Hippocampal formation (tissue), 2 donors: Measurements from ENCODE around the gene STK32B.
"Not testable (repeated sequence)": the region's sequence is repeated elsewhere in the genome, so short reads cannot be mapped to it uniquely, and the experiment has no call there.

ENCODE experiments used
- DNase-seq, 2 donors: peaks; one replicate each; lab custom pipeline; 2025; lab: John Stamatoyannopoulos, UW

The STK32B gene

DNA sequence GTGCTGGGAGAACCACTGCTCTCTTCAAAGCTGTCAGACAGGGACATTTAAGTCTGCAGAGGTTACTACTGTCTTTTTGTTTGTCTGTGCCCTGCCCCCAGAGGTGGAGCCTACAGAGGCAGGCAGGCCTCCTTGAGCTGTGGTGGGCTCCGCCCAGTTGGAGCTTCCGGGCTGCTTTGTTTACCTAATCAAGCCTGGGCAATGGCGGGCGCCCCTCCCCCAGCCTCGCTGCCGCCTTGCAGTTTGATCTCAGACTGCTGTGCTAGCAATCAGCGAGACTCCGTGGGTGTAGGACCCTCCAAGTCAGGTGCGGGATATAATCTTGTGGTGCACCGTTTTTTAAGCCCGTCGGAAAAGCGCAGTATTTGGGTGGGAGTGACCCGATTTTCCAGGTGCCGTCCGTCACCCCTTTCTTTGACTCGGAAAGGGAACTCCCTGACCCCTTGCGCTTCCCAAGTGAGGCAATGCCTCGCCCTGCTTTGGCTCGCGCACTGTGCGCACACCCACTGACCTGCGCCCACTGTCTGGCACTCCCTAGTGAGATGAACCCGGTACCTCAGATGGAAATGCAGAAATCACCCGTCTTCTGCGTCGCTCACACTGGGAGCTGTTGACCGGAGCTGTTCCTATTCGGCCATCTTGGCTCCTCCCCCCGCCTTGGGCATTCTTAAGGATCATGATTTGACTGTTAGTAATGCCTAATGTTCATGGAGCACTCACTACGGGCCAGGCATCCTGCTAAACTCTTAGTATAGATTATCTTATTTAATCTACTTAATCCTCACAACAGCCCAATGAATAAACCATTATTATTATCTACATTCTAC lies 392.9 kb downstream of the STK32B start:
- DNase-seq: not testable (repeated sequence)

DNA sequence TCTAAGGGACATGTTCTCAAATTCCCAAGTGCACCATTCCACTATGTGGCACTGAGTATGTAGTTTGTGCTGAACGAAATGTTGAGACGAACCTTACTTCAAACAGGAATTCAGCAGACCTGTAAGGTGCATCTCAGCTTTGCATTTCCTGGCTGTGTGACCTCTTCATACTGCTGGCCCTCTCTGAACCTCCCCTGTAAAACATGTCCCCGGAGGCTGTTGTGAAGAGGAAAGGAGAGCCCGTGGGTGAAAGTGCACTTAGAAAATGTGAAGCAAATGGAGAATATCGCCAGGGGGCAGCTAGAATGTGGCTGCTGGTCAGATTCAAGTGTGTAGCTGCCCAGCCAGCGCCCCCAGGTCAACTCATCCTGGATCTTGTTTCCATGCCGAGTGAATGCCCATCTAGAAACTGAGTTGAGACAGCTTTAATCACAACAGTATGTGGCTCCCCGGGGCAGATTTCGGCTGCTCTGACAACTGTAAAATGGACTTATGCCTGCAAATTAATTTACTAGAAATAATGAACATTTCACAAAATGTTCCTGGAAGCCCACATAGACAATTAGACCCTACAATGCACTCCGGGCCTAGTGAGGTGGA lies 393.7 kb downstream of the STK32B start:
- no peak for DNase-seq

DNA sequence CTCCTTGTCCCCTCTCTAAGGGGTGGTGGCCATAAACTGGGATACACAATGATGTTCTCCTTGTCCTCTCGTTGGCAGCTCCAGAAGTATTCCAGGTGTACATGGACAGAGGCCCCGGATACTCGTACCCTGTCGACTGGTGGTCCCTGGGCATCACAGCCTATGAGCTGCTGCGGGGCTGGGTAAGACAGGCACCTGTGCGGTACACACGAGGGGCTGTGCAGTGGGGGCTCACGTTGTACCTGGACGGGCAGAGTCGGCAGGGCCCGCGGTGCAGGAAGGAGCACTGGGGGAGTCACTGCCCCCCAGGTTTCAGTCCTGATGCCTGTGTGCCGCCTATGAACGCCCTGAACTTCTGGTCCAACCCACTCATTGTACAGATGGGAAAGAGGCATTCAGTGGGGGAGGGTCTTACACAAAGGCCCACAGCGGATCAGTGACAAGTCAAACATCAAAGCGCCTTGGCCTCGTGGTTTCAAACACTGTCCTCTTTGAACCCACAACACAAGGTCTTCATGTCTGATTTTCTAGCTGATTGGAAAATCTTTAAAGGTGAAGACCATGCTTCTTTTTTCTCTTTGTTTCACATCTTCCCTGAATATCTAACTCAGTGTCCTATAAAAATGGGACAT lies 395.4 kb downstream of the STK32B start:
- no peak for DNase-seq

DNA sequence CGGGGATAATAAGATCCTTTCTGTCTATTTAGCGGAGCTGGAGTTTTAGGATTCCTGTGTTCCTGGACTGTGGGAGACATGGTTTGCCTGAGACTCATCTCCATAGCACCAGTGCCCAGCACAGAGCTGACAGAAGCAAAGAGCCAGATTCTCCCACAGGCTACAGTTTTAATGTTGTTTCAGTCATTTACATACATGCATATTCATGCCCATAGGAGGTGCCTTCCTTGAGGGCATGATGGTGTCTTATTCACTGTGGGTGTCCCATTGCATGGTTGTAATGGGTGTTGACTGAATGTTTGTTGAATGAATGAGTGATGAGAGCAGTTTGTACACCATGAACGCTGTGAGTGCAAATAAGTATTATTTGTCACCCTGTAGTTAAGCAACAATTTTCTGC lies 396.5 kb downstream of the STK32B start:
- no peak for DNase-seq

DNA sequence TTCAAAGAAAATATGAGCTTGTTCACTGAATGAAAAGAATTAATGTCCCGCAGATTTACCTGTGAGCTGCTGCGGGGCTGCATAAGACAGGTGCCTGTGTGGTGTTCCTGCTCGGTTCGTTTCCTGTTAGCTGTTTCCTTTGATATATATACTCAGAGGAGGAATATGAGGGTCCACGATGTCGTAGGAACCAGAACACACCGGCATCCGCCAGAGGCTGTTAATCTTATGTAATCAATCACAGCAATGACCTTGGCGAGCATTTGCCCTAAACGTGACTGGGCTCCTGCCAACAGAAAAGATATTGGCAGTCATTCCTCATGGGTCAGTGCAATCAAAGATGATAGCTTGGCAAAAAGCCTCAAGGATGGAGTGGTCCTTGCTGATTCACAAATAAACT lies 396.9 kb downstream of the STK32B start:
- no peak for DNase-seq

DNA sequence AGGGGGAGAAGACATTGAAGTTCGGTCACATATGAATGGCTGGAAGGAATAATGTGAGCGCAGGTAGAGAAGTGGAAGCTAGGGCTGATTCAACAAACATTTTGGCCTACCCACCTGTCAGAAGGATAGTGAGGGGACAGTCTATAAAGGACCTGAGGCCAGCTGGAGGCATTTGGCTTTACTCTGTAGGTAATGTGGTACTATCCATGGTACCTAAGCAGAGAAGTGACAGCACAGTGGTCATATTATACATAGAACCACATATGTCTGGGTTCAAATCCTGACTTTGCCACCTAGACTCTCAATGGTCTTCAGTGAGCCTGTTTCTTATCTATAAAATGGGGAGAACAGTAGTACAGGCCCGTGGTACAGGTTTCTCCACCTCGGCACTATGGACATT lies 400.0 kb downstream of the STK32B start:
- no peak for DNase-seq

DNA sequence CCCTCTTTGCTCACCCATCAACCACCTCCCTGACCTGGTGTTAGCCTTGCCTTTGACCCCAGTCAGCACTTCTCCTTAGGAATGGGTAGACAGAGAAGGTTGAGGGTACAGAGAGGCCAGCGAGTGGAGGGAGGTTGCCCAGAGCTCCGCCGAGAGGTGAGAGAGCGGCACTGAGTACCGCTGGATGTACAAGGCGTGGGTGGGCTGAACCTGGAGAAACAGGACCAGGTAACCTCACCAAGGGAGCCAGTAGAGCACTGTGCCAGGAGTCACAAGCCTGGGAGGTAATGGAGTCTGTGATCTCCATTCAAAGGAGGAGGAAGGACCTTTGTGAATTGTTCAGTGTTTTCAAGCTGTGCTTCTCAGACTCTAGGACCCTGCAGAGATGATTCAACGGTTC lies 400.9 kb downstream of the STK32B start:
- no peak for DNase-seq

DNA sequence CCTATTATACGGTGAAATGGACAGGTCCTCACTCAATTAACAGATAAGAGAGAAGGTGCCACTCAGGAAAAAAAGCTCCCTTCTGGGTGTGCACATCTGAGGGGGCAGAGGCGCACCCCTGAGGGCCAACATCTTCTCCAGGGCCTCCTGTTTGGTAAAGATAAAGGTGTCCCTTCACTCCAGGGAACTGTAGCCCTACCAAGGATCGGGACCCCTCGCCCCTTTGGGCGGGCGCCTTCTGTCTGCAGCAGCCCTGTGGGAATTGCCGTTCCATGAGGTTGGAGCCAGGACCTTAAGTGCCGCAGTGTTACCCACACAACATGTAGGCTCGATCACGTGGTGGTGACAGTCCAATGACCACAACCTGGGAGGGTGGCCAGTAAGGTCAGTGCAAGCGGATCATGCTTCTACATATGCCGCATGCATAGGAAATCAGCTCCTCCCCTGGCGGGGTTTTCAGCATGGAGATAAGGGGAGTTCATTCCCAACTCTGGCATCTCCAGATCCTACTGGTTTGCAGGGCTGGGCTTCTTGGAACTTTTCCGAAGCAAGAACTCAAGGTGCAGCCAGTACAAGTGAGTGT lies 403.8 kb downstream of the STK32B start:
- no peak for DNase-seq

DNA sequence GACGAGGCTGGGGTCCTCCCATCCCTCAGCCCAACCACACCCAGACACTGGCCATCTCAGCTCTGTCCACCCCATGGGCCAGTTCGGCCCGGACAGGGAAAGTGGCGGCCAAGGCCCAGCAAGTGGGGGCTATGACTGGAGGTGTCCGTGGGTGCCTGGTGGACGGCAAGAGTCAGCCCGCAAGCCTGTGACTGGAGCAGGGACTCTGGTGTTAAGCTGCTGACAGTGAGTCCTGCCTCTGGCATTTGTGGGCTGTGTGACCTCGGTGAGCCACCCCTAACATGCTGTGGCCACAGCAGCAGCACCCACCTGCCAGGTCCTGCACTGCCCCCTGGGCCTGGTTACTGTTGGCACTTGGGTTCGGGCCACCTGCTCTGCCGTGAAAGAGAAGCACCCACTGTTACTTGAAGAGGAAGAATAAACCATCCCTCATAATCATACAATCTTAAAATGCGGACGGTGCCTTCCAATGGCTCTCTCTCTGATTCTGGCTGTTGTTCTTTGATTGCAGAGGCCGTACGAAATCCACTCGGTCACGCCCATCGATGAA lies 405.1 kb downstream of the STK32B start:
- DNase-seq: no peak

DNA sequence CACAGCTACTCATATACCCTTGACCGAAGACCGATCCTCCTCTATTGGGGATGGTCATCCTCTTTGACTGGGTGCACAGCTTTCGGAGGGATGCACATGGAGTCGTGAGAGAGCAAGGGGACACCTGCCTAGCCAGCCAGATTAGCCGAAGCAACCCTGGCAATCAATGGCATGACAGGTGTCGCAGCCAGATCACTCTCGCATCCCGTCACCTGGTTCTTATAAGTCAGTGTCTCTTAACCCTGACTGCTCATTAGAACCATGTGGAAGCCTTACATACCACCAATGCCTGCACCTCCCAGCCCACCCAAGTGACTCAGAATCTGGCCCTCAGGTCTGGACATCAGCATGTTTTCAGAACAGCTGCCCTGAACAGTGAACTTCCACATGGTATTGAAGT lies 407.4 kb downstream of the STK32B start:
- no peak for DNase-seq

DNA sequence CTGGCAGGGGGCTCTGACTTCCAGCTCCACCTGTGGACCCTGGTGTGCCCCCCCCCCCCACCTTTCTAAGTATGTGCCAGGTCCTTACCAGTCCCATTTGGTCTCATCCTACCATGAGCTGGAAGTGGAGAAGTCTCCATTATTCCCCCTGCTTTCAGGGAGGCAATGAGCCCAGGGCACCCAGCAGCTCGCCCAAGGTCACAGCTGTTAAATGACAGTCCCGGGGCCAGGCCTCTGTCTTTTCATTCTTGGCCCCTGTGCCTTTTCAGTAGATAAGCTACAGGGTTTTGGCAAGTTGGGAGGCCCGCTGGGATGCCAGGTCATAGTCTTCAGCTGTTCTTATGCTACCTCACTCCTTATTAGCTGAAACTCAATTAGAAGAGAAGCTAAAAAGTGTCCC lies 408.0 kb downstream of the STK32B start:
- no peak for DNase-seq

DNA sequence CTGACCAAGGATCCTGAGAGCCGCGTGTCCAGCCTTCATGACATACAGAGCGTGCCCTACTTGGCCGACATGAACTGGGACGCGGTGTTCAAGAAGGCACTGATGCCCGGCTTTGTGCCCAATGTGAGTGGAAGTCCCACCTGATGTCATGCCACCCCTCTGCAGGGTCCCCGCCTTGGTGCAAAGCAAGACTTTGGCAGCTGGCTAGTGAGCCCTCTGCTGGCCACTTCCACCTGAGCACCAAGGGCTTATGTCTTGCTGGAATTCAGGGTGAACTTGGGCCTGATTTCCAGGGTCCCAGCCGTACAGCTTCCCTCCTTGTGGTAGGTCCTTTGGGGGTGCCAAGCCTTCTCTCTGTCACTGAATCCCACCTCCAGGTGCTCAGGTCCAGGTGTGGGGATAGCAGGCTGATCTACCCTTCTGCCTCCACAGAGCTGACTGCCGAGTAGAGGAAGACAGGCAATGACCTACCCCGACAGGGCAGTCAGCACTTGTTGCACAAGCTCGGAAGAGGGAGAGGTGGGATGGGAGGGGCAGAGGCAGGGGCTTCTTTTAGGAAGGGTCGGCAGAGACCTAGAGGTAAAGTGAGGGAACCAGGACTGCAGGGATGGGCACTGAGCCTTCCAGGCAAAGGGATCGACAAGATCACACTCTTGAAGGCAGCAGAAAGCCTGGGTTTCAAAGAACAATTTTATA lies 409.0 kb downstream of the STK32B start:
- no peak for DNase-seq

DNA sequence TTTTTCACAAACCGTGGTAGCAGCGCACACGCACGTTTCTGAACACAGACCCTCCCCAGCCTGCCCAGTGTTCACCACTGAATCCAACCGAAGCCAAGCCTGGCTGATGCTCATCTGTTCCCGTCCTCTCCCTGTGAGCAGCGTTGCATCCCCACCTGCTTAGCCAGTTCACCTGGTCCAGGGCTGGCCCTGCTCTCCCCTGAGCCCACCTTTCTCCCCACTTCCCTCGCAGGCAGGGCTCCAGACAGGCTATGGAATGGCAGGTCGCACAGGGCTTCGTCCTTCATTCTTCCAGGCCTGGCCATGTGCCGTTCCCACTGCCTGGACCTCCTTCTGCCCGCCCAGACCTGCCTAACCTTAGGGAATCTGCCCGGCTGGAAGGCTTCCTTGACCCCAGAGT lies 410.2 kb downstream of the STK32B start:
- no peak for DNase-seq

DNA sequence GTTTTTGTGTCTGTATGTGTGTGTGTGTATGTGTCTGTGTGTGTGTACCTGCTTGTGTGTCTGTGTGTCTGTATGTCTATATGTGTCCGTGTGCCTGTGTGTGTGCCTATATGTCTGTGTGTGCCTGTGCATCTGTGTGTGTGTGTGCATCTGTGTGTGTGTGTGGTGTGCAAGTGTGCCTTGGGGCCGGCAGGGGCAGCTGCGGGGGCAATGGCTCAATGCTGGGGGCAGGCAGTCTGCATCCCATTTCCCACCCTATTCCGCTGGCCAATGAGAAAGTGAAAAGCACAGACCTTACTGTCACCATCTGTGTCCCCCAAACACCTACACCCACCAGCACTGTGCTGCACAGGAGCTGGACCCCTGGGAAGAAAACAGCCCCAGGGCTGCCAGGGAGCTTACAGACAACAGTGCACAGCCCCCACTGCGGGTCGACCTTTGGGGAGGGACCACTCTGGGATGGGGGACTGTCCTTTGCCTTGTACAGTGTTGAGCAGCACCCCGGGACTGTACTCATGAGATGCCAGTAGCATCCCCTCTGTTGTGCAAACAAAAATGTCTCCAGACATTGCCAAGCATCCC lies 411.1 kb downstream of the STK32B start:
- DNase-seq: no peak

DNA sequence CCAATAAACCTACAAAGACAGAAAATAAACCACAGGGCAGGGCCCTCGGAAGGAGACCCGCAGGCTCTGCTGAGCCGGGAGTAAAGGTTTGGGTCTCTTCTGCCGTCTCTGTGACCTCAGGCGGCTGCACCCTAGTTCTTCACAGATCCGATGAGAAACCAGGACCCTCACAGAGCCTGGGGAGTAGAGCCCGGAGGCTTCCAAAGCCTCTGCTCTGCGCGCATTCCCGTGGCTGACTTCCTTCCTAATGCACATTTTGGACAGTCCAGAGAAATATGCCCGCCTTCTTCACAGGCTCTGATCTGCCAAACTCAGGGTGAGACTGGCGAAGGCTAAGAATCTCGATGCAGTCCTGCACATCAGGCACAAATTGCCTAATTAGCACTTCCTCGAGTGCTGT lies 411.6 kb downstream of the STK32B start:
- DNase-seq: no peak

DNA sequence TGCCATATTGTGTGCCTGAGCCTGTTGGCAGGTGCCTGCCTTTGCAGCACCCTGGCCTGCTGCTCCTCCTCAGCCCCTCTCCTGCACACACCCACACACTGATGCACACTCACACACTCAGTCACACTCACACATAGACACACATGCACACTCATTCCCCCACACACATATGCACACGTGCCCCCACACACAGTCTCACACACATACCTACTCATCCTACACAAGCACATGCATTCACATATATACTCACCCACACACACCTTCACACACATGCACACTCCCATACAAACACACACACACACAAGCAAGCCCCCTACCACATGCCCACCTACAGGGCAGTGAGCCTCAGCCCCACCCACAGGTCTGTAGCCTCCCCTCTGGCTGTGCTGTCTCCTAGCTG lies 412.1 kb downstream of the STK32B start:
- DNase-seq: no peak

DNA sequence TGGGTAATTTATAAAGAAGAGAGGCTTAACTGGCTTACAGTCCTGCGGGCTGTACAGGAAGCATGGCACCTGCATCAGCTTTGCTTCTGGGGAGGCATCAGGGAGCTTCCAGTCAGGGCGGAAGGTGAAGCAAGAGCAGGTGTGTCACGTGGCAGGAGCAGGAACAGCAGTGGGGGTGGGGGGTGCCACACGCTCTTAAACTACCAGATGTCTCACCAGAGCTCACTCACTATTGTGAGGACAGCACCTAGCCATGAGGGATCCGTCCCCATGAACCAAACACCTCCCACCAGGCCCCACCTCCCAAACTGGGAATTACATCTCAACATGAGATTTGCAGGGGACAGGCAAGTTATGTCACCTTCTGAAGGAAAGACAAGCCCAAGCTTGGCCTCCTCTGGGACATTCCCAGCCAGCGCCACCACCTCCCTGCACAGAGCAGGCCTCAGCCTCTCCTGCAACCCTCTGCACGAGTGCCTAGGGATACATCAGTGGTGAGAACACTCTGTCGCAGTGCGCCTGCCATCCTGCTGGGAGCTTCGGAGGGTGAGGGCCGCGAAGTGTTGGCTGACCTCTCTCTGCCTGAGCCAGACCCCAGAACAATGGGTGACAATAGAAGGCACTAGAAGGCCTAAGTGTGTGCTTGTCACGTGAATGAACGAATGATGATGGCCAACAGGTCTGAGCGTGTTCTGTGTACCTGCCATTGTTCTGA lies 412.8 kb downstream of the STK32B start:
- no peak for DNase-seq

DNA sequence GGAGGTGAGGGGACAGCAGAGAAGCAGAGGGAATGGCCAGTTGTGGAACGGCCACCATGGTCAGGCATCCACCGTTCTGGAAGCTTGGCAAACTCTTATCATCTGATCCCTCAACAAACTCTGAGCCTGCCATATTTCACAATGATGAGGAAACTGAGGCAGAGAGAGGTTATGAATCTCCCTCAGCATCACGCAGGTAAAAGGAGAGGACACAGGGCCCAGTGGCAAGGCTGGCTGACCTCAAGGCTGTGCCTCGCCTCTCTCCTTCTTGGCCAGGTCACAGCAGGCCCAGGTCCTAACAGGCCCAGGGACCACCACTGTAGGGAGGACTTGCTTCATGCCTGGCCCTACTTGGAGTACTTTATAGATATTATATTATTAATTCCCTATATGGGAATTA lies 414.2 kb downstream of the STK32B start:
- no peak for DNase-seq

DNA sequence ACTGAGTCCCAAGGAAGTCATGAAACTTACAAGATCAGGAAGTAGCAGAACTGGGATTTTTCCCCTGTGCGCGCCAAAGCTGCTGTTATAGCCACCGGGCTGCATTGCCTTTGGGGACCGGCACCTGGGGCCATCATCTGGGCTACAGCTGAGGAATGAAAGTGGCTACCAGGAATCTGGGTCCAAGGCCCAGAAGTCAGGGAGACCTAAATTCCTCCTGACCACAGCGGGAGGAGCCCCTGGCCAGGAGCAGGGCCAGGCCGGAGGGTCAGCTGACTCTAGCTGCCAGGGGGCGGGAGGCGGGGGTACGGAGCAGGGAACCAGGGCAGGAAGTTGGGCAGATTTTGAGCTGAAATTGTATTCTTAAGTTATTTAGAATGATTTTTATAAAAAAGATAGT lies 414.7 kb downstream of the STK32B start:
- no peak for DNase-seq

DNA sequence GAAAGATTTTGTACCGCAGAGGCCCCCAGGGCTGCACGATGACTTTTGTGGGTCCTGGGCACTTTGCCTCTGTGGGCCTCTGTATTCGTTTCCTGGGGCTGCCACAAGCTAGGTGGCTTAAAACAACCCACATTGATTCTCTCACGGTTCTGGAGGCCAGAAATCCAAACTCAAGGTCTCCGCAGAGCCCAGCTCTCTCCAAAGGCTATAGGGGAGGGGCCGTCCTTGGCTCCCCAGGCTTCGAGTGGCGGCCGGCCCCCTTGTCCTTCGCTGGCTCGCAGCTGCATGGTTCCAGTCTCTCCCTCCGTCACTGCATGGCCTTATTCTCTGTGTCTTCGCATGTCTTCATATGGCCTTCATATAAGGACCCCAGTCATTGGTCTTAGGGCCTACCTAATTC lies 415.8 kb downstream of the STK32B start:
- DNase-seq: no peak

DNA sequence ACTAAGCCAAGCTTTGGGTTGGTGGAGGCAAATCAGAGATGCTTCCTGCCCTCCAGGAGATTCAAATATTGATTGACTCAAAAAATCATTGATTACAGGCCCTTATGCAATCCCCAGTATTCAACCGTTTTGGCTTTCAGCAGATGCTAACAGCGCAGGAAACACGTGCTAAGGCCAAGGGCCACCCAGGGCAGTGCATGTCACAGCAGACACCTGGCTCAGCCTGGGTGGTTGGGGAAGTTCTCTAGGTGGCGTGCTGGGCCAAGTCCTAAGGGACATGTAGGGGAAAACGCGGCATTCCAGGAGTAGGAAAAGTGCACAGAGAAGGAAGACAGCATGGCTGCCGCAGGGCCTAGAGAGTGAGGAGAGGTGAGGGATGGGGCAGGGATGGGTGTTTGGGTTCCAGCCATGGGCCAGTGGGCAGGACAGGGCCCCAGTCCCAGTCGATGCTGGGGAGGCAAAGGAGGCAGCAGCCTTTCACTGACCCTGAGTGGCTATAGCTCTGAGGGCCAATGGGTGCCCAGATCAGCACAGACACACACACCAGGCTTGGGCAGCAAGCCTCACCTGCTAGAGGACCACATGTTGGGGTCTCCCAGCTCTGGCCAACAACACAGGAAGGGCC lies 418.0 kb downstream of the STK32B start:
- no peak for DNase-seq
